ENCODE measurements around the gene GSTA3. TPM values are rescaled to one million over a fixed set of nuclear protein-coding genes. Genes with fewer than 3 reads are reported as not detected.
"Not testable (repeated sequence)": the region's sequence is repeated elsewhere in the genome, so short reads cannot be mapped to it uniquely, and the experiment has no call there.

Gene GSTA3
- total RNA-seq, 2 experiments from 2014 or later: not detected

- POLR2A ChIA-PET, CTCF ChIA-PET: not testable (repeated sequence)
Observed at GRCh38 chr6:52870335-52871091, 39.0 kb downstream of the GSTA3 start.

GRCh38 chr6:52868899-52869298 is 40.6 kb downstream of the GSTA3 start:
- POLR2A ChIA-PET, CTCF ChIA-PET: not testable (repeated sequence)

- ChIA-PET CTCF (no interaction called here), POLR2A (no interaction called here)
Observed at GRCh38 chr6:52868240-52868639, 41.3 kb downstream of the GSTA3 start.

- POLR2A ChIA-PET, CTCF ChIA-PET: not testable (repeated sequence)
Observed at GRCh38 chr6:52861151-52861550, 48.3 kb downstream of the GSTA3 start.

GRCh38 chr6:52858416-52858815 is 51.1 kb downstream of the GSTA3 start:
- ChIA-PET CTCF (no interaction called here), POLR2A (no interaction called here)

GRCh38 chr6:52856137-52856536 is 53.4 kb downstream of the GSTA3 start:
- POLR2A ChIA-PET: not testable (repeated sequence)

DNA sequence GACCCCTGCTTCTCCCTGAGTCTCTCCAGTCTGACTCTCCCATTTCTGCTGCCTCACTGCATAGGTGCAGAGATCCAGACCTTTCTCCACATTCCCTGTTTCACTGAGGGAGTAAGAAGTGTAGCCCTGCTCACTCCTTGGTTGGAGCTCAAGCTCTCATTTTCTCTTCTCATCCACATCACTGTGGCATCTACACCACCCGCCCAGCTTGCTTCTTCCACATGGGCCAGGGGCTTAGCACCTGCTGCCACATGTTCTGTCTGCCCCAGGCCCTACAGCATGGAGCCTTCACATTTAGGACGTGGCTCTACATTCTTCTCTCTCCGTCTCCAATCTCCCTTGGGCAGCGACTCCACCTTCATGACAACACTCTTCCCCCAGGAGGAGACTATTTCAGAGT is 60.4 kb downstream of the GSTA3 start:
- CTCF ChIA-PET: no interaction called here
- POLR2A ChIA-PET: no interaction called here

More at GRCh38 chr6:52856137-52856536, 53.4 kb downstream of the GSTA3 start:
- CTCF ChIA-PET: not testable (repeated sequence)

Other genes starting within 250 kb of the GSTA3 start
- 10 to 100 TPM; 21.4 to 22.2 TPM for gene TMEM14A, start 238.6 kb downstream of the GSTA3 start, total RNA-seq
- not detected for gene GSTA2, start 146.2 kb downstream of the GSTA3 start, total RNA-seq
- not detected for gene GSTA1, start 105.9 kb downstream of the GSTA3 start, total RNA-seq
- not detected for gene GSTA5, start 68.9 kb downstream of the GSTA3 start, total RNA-seq
- gene GSTA4, start 85.6 kb upstream of the GSTA3 start, total RNA-seq: 1 to 10 TPM; 8.4 to 8.6 TPM
- 1 to 10 TPM; 7.8 to 8.1 TPM for gene CILK1, start 152.1 kb upstream of the GSTA3 start, total RNA-seq
- 10 to 100 TPM; 56.9 to 59.4 TPM for gene FBXO9, start 155.7 kb upstream of the GSTA3 start, total RNA-seq
- gene GCM1, start 239.1 kb upstream of the GSTA3 start, total RNA-seq: under 1 TPM in 1 of 2 experiments, not detected in 1; 0.06 TPM

Measured in activated CD8-positive, alpha-beta memory T cell treated with anti-CD3 and anti-CD28 coated beads for 36 hours (primary cell).